RWPE2 (cell line): ENCODE measurements around the gene CNN1.

ENCODE experiments used
- ATAC-seq: fragments of 200-7000 bp; cut with Tn5 transposase; 3 replicates; pipeline ENCODE4 v1.9.1; 2021; ENCODE audit warnings: low read depth
- DNase-seq: peaks from one replicate; pipeline ENCODE4 v3.0.0-alpha.2; 2020; ENCODE audit warnings: low spot score
- H3K27ac ChIP-seq: fragments of 450-650 bp; 2 replicates; pipeline ENCODE4 v1.5.1; 2017; ENCODE audit warnings: mild to moderate bottlenecking; ENCODE audit not compliant: poor library complexity, severe bottlenecking
- H3K27me3 ChIP-seq: fragments of 250-450 bp; sonication (Bioruptor Pico); 2 replicates; pipeline ENCODE4 v1.5.1; 2021; ENCODE audit warnings: mild to moderate bottlenecking, moderate library complexity; ENCODE audit not compliant: insufficient read depth, poor library complexity, severe bottlenecking
- H3K36me3 ChIP-seq: fragments of 250-450 bp; sonication (Bioruptor Pico); 2 replicates; pipeline ENCODE4 v1.5.1; 2020; ENCODE audit warnings: low read depth, mild to moderate bottlenecking, moderate library complexity
- H3K4me1 ChIP-seq: fragments of 250-450 bp; sonication (Bioruptor Pico); 2 replicates; pipeline ENCODE4 v1.5.1; 2021; ENCODE audit warnings: mild to moderate bottlenecking, moderate library complexity; ENCODE audit not compliant: insufficient read depth, poor library complexity, severe bottlenecking
- H3K4me3 ChIP-seq: fragments of 250-450 bp; sonication (Bioruptor Pico); 2 replicates; pipeline ENCODE4 v1.5.1; 2021; ENCODE audit warnings: mild to moderate bottlenecking, moderate library complexity; ENCODE audit not compliant: severe bottlenecking
- H3K9me3 ChIP-seq: fragments of 250-450 bp; sonication (Bioruptor Pico); 2 replicates; pipeline ENCODE4 v1.5.1; 2021; ENCODE audit warnings: mild to moderate bottlenecking, moderate library complexity; ENCODE audit not compliant: severe bottlenecking
- TF ChIP-seq, protein P1 (sequence below): fragments of 450-650 bp; IDR thresholded peaks from one replicate; pipeline ENCODE4 v1.5.1; 2017; ENCODE audit warnings: mild to moderate bottlenecking, moderate library complexity; ENCODE audit not compliant: poor library complexity, severe bottlenecking

The CNN1 gene

DNA sequence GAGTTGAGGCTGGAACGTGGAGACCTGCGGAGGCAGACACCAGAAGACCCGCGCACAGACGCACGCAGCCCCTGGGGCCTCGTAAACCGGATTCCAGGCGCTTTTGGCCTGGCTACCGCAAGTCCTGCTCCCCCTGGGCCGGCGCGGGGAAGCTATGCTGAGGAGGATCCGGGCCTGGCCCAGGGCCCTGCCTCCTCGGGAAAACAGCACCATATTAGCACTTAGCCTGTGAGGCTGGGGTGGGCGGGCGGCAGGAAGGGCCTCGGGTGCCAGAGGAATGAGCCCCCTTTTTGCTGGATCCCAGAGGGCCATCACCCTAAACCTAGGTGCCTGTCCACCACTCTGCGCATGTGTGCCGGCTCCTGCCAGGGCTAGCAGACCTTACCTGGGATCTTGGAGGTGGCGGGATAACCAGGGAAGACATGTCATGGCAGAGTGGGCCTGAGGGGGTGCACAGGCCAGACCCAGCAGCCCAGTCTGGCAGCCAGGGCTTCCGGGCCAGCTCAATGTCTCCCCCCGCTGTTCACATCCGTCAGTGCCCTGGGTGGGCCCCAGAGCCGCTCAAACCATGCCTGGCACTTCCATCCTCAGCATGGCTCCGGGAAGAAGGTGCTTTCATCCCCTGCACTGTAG, 13.1 kb downstream of the CNN1 start:
- peak; percentile 33; the same call in 2 of the 3 replicates for ATAC-seq
- Histone ChIP-seq H3K27ac (no peak overlapping the region), H3K4me1 (no peaks in the 10 kb centered on the region), H3K9me3 (no peaks in the 10 kb centered on the region), H3K27me3 (no peaks in the 10 kb centered on the region), H3K4me3 (no peak overlapping the region), H3K36me3 (peaks cover 15% of the 10 kb centered on the region)
- no peak for DNase-seq
- TF ChIP-seq, protein P1, sequence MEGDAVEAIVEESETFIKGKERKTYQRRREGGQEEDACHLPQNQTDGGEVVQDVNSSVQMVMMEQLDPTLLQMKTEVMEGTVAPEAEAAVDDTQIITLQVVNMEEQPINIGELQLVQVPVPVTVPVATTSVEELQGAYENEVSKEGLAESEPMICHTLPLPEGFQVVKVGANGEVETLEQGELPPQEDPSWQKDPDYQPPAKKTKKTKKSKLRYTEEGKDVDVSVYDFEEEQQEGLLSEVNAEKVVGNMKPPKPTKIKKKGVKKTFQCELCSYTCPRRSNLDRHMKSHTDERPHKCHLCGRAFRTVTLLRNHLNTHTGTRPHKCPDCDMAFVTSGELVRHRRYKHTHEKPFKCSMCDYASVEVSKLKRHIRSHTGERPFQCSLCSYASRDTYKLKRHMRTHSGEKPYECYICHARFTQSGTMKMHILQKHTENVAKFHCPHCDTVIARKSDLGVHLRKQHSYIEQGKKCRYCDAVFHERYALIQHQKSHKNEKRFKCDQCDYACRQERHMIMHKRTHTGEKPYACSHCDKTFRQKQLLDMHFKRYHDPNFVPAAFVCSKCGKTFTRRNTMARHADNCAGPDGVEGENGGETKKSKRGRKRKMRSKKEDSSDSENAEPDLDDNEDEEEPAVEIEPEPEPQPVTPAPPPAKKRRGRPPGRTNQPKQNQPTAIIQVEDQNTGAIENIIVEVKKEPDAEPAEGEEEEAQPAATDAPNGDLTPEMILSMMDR: peak; percentile 16

DNA sequence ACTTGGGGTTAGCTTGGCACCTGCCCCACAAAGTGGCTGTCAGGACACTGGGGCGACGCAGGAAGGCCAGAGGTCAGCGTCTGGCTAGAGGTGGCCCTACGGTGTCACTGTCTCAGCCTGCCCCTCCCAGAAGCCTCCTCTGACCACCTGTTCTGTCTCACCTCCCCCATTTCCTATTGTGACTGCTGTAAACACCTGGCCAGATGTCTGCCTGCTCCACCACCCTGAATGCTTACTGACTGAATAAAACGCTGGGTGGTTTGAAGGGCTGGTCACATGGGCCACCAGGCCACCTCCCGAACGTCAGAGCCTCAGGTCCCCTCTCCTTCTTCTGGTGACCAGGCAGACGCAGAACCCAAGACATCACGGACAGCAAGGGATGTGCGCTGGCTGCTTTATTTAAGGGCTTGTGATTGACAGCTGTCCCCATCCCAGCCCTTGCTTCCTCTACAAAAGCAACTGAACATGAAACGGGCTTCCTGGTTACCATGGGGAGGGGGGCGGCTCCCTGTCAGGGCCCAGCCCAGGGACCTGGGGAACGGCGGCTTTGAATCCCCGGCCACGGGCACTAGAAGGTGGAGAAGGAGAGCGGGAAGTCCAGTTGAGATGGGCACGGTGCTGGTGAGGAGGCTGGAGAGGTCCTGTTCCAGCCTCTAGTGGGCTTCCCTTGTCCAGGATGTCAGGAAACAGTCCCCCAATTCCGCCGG, 14.2 kb downstream of the CNN1 start:
- no peaks in the 10 kb centered on the region for H3K9me3 ChIP-seq
- no peak for ATAC-seq
- no peaks in the 10 kb centered on the region for H3K27me3 ChIP-seq
- DNase-seq: no peak
- no peak overlapping the region for H3K4me3 ChIP-seq
- peaks cover 15% of the 10 kb centered on the region for H3K36me3 ChIP-seq
- no peak overlapping the region for H3K27ac ChIP-seq
- TF ChIP-seq, protein P1: no peak
- no peaks in the 10 kb centered on the region for H3K4me1 ChIP-seq

DNA sequence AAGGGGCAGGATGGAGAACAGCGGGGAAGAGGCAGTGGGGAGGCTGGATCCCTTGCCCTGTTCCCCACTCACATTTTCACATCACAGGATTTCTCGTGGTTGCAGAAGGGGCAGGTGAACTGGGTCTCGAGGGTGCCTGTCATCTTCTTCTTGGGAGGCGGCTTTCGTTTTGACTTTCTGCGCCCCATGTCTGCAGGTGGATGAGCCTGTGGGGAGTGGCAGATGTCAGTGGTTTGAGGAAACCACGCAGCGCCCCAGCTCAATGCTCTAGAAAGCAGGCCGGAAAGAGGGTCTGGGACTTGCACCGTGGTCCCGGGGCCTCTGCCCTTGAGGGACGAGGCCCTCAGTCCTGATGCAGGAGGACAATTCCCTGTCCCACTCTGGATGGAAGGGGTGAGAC, 15.5 kb downstream of the CNN1 start:
- Histone ChIP-seq H3K27ac (no peak overlapping the region), H3K4me1 (no peaks in the 10 kb centered on the region), H3K36me3 (peaks cover 15% of the 10 kb centered on the region), H3K4me3 (no peak overlapping the region), H3K27me3 (no peaks in the 10 kb centered on the region), H3K9me3 (no peaks in the 10 kb centered on the region)
- DNase-seq: no peak
- TF ChIP-seq, protein P1: no peak
- ATAC-seq: no peak

DNA sequence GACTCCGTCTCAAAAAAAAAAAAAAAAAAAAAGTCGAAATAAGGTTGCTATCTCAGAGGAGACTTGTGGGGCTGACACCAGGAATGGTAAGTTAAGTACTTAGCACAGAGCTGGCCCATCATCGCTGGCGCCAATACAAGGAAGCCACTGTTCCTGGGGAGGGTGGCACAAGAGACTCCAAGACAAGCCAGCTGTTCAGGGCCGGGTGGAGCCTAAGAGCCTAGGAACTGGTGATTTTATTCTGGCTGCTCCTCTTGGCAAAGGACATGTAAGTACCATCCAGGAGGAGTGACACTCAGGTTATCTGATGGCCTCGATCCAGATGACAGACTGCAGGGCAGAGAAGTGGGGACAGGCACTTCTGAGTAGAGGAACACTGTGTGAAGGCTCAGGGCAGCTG, 16.6 kb downstream of the CNN1 start:
- DNase-seq: no peak
- no peaks in the 10 kb centered on the region for H3K9me3 ChIP-seq
- TF ChIP-seq, protein P1: no peak
- no peak overlapping the region for H3K27ac ChIP-seq
- no peak overlapping the region for H3K4me3 ChIP-seq
- H3K4me1 ChIP-seq: peaks cover 3% of the 10 kb centered on the region
- H3K27me3 ChIP-seq: no peaks in the 10 kb centered on the region
- ATAC-seq: no peak
- H3K36me3 ChIP-seq: peaks cover 15% of the 10 kb centered on the region
